Measurements from ENCODE around the gene PEX5.

Gene PEX5

GRCh38 chr12:7189398-7190267 lies at the start of gene PEX5:
Gene PEX5, plus strand, starts transcription at chr12:7189686. Its CDS starts 692 bp downstream, at chr12:7190378.
- peak; percentile 80 to 83 for DNase-seq

GRCh38 chr12:7141351-7142005 lies 48.0 kb upstream of the PEX5 start:
- DNase-seq, result no peak

DNA sequence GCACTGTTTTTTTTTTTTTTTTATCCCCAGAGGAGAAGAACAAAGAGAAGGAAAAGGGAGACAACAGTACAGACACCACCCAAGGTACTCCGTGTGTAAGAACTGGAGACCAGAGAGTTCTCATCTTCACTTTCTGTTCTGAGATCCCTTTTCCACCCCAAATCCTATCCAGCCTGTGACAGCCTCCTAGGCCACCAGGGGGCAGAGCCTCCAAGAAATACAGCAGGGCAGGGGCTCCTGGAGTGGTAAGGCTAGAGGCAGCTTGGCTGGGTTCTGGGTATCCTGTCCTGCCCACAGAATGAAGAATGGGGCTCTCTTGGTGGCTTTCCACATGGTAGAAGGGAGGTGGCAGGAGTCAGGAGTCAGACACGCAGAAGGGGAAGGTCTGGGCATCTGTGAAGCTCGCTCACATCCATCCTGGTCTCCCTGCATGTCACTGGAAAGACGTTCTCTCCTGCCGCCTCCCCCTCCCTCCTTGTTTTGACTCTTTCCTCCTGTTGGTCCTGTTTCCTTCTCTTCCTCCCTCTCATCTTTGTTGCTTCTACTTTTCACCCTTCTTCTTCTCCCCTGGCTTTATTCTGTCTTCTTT lies 47.3 kb upstream of the PEX5 start:
- DNase-seq, result peak; percentile 65 to 67

- DNase-seq, result no peak
Observed at GRCh38 chr12:7142809-7143465, 46.5 kb upstream of the PEX5 start.

DNA sequence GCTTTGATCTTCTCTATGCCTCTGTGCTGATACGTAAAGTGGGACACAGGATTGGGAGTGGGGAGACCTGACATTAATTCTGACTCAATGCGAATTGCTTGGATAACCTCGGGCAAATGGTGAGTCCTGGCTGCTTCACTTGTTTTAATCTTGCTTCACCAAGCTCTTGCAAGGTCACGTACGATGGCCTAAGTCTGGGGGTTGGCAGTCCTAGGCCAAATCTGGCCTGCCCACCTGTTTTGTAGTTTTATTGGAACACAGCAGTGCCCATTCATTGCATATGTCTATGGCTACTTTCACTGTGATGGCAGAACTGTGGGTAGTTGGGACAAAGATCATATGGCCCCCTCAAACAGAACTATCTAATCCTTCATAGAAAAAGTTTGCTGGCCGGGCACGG lies 45.9 kb upstream of the PEX5 start:
- DNase-seq, result no peak

DNA sequence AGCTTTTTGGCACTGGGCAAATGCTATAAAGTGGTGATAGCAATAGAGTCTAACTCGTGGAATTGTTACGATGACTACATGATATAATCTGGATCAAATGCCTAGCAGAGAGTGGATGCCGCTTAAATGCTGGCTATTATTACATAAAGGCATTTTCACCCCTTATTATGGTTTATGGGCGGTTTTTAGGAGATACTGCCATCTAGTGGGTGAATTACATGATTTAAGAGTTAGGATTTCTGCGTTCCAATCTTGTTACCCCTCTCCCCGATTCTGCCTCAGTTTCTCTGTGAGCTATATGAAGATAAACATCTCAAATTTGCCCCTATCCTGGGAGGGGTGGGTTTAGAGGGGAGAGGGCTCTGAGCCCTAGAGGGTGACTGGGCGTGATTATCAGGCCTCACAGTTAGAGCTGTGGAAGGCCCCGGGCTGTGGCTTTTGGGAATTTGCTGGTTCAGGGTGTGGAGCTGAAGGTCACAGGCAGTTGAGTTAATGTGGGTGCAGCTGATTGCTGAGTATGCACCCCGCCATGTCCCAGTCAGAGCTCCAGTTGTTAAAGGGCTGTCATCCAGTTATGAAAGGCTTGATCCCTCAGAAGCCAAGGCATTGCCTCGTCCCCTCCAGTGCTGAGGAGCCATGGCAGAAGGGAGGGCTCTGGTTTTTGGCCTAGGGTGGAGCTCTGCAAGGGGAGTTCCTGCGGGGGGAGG lies 44.9 kb upstream of the PEX5 start:
- no peak for DNase-seq

DNA sequence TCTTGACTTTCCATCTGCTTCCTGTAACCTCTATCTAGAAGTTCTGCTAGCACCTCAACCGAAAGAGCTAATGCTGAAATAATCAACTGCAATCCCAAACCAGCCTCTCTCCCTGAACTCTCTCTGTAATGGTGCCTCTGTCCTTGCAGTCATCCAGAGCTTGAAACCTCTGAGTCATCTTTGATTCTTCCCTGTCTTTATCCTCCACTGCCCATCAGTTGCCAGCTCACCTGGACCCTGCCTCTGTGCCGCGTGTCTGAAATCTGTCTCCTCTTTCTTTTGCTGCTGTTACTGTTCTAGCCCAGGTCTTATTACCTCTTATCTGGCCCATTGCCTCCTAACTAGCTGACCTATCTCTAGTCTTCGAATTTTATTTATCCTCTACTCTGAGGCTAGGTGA lies 43.8 kb upstream of the PEX5 start:
- DNase-seq, result no peak

DNA sequence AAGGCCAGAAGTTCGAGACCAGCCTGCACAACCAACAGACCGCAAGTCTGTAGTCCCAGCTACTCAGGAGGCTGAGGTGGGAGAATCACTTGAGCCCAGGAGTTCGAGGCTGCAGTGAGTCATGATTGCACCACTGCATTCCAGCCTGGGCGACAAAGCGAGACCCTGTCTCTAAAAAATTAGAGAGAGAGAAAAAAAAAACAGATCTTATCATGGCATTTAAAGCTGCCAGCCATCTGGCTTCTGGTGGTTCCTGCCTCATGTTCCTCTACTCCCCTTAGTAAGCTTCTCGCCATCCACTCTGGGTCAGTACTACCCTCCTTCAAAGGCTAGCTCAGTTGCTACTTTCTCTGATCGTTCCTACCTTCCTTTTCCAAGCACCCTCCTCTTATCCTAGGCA lies 43.3 kb upstream of the PEX5 start:
- DNase-seq, result no peak

DNA sequence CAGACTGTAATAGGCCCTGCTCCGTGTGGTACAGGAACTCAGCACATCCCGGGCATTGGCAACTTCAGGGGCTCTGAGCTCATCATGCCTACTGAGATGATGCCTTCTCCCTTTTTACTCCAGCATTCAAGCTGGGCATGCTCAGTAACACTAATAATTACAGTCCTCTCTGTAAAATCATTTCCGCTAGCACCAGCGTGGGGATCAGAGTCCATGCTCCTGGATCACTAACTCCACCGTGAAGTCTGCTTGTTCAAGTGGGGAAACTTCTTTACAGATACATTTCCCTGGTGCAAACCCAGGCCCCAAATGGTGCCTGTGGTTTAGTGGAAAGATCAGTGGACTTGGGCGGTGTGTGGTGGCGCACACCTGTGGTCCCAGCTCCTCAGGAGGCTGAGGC lies 42.6 kb upstream of the PEX5 start:
- DNase-seq, result no peak

- DNase-seq, result no peak
Observed at GRCh38 chr12:7150356-7150755, 39.1 kb upstream of the PEX5 start.

DNA sequence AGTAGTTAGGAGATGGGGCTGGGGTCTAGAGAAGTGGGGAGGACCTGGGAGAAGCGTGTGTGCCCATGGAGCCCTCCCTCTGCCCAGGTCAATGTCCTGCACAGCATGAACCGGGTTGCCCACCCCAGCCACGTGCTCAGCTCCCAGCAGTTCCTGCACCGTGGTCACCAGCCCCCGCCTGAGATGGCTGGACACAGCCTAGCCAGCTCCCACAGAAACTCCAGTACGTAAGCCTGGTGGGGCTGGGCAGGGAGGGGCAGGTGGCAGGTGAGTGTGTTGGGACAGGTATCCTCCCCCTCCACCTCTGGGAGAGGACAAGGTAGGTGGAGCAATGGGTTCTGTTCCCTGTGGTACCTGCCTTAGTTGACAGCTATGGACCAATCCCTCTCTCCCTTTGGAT lies 38.6 kb upstream of the PEX5 start:
- DNase-seq, result no peak

- DNase-seq, result no peak
Observed at GRCh38 chr12:7151532-7151931, 38.0 kb upstream of the PEX5 start.

DNA sequence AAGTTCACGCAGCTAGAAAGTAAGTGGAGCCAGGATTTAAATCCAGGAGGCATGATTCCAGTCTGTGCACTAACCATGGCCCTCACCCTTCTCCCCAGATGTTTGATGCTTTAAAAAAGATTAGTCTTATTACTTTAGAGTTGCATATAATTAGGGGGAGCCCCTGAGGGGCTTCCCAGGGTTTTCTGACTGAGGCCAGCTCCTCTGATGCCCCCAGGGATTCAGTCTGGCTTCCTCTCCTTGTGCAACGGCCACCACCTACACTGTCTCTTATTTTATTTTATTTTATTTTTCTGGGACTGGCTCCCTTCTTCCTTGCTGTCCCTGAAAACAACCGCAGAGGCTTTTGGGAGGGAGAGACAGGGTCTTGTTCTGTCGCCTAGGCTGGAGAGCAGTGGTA lies 36.7 kb upstream of the PEX5 start:
- DNase-seq, result no peak

DNA sequence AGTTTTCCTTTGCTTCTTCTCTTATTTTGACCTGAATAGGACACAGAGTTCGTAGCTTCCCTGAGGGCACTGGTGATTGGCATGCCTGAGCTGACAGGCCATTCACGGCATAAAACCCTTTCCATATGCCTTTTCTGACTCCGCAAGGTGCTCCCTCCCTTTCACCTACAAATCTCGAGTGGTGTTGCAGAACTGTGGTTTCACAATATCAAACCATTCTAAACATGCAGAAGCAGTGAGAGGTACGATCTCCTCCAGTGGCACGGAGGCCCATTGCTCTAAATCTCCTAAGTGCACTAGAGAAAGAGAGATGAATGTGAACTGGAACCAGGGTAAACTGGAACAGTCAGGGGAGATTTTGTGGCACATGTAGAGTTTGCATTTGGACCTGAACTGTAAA lies 35.4 kb upstream of the PEX5 start:
- DNase-seq, result no peak

DNA sequence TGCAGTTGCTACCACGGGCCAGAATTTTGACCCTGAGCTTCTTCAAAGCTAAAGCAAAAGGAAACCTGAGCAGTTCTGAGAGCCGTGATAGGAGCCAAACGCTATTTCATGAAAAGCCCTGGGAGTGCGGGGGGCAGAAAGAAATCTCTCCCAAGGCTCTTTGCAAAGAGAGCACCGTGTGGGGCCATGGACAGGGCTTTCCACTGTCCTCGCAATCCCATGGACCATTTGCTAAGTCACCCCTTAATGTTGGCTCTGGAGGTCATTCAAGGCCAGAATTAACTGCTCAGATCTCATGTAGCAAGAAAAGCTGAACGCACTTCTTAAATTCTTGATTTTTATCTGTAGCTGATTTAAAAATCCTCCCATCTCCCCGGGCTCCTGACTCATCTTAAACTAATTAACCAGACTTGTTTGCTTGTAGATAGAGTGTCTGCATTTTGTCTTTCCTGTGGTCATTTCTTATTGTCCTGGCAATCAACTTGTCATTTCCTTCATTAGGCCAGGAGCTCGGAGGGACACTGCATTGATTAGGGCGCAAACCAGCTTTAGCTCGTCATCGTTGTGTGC lies 34.5 kb upstream of the PEX5 start:
- no peak for DNase-seq

GRCh38 chr12:7155471-7156034 lies 33.9 kb upstream of the PEX5 start:
- no peak for DNase-seq

- no peak for DNase-seq
Observed at GRCh38 chr12:7156259-7157197, 33.0 kb upstream of the PEX5 start.

DNA sequence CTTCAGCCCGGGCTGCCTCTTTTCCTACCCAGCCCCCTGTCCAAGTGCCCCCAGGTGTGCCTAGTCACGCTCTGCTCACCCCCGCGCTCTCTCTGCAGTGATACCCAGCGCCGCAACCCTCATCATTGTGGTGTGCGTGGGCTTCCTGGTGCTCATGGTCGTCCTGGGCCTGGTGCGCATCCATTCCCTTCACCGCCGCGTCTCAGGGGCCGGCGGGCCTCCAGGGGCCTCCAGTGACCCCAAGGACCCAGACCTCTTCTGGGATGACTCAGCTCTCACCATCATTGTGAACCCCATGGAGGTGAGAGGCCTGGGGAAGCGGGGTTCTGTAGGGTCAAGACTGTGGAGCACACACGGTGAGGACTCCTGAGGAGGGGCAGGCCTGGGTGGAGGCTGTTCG lies 32.1 kb upstream of the PEX5 start:
- DNase-seq, result no peak

DNA sequence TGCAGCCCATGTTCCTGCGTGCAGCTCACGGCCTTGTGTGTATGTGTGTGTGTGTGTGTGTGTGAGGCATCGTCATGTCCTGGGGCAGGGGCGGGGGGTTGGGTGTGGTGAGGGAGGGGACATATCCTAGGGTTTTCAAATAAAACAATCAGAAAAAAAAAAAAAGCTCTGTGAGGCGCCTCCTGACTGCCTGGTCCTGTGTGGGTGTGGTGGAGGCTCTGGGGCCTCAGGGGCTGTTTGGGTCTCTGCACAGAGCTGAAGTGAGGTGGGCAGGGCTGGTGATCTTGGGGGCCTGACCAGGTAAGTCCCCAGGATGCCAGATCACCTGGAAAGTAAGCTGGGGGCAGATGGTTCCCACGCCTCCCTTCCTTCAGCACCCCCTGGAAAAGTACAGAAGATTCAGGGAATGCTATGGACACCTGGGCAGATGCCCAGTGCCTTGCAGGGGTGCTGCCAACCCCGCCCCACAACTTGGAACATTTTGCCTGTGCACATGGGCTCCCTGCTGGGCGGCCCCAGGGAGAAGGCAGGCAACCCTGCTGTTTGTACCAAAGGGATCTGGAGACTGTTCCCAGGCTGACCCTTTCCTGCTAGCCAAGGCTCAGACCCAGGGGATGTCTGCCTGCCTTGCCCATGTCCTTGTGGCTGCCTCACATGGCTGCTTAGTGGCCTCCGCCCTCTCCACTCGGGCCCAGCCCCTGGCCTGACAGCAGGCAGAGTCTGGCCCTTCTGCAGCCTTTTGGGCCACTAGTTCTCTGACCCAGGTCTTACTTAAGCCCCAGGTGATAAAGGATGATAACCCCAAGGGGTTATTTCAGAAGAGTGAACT lies 30.5 kb upstream of the PEX5 start:
- no peak for DNase-seq

DNA sequence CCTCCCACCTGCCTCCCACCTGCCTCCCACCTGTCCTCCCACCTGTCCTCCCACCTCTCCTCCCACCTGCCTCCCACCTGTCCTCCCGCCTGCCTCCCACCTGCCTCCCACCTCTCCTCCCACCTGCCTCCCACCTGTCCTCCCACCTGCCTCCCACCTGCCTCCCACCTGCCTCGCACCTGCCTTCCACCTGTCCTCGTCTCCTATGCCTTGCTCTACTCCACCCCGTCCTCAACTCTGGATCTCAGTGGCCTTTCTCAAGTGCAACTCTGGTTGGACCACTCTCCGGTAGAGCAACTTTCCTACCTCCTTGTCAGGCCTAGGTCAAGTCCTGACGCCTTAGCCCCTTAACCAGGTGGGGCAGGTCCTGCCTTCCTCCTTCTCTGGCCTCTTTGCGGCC lies 29.3 kb upstream of the PEX5 start:
- no peak for DNase-seq

Measured in stimulated activated CD4-positive, alpha-beta T cell treated with anti-CD3 and anti-CD28 coated beads, Interleukin-2, amount 100 ng/mL, for 24 hours (primary cell).